ENCODE data around the gene DESI1.

DNA sequence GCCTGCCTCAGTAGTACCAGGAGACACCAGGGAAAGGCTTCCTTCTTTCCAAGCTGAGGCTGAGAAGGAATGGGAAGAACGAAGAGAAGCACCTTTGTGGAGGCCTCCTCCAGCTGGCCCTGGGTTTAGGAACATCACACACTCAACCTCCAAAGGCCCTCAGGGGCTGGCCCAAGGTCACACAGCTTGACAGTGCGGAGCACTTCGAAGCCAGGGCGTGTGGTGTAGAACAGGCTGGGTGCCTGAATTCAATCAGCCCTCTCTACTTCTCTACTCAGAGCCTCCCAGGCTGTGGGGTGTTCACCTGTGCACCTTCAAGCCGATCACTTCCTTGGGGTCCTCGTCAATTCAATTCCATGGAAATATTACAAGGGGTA lies 60.8 kb downstream of the DESI1 start:
- TF ChIP-seq, protein P1, sequence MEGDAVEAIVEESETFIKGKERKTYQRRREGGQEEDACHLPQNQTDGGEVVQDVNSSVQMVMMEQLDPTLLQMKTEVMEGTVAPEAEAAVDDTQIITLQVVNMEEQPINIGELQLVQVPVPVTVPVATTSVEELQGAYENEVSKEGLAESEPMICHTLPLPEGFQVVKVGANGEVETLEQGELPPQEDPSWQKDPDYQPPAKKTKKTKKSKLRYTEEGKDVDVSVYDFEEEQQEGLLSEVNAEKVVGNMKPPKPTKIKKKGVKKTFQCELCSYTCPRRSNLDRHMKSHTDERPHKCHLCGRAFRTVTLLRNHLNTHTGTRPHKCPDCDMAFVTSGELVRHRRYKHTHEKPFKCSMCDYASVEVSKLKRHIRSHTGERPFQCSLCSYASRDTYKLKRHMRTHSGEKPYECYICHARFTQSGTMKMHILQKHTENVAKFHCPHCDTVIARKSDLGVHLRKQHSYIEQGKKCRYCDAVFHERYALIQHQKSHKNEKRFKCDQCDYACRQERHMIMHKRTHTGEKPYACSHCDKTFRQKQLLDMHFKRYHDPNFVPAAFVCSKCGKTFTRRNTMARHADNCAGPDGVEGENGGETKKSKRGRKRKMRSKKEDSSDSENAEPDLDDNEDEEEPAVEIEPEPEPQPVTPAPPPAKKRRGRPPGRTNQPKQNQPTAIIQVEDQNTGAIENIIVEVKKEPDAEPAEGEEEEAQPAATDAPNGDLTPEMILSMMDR (IDR thresholded peaks at IDR 0.05), result no peak
- no peak for TF ChIP-seq POLR2A (IDR thresholded peaks at IDR 0.05)

Data from thyroid gland (tissue), 4 donors.